GM12891 (cell line): ENCODE data around the gene TMTC1.

Experiments
- DNase-seq: peaks from one replicate; pipeline ENCODE4 v3.0.0; 2011; ENCODE audit warnings: low spot score; ENCODE audit not compliant: insufficient read length
- FAIRE-seq: peaks from 2 replicates; lab custom pipeline; 2011; peaks lifted over from hg19 to GRCh38; lab: Jason Lieb, UNC
- PAX5 ChIP-seq: IDR thresholded peaks from 2 replicates; pipeline ENCODE4 v1.6.1; 2011; ENCODE audit warnings: low read length, moderate library complexity, mild to moderate bottlenecking; ENCODE audit not compliant: insufficient read depth, severe bottlenecking
- POLR2A ChIP-seq: IDR thresholded peaks from 2 replicates; pipeline ENCODE4 v1.6.1; 2011; ENCODE audit warnings: low read depth, low read length, control low read depth
- POLR2AphosphoS5 ChIP-seq: IDR thresholded peaks from 2 replicates; pipeline ENCODE4 v1.6.1; 2011; ENCODE audit warnings: low read depth, low read length, control low read depth
- POU2F2 ChIP-seq: IDR thresholded peaks from 2 replicates; pipeline ENCODE4 v1.6.1; 2011; ENCODE audit warnings: low read depth, mild to moderate bottlenecking, control low read depth, low read length, moderate library complexity
- SPI1 ChIP-seq: IDR thresholded peaks from 2 replicates; pipeline ENCODE4 v1.6.1; 2011; ENCODE audit warnings: low read depth, low read length, control low read depth
- TAF1 ChIP-seq: IDR thresholded peaks from 2 replicates; pipeline ENCODE4 v1.6.1; 2011; ENCODE audit warnings: low read depth, low read length, control low read depth

Gene TMTC1

GRCh38 chr12:29719381-29719780 is 64.4 kb downstream of the TMTC1 start:
- FAIRE-seq (no peak), DNase-seq (no peak)
- TF ChIP-seq POLR2AphosphoS5, result no peak
- no peak for TF ChIP-seq POLR2A
- no peak for TF ChIP-seq PAX5
- no peak for TF ChIP-seq TAF1
- TF ChIP-seq SPI1, result no peak
- TF ChIP-seq POU2F2, result no peak

GRCh38 chr12:29717540-29718100 is 66.1 kb downstream of the TMTC1 start:
- no peak for FAIRE-seq
- no peak for TF ChIP-seq PAX5
- TF ChIP-seq TAF1, result no peak
- TF ChIP-seq POU2F2, result no peak
- TF ChIP-seq POLR2AphosphoS5, result no peak
- no peak for TF ChIP-seq SPI1
- TF ChIP-seq POLR2A, result no peak
- no peak for DNase-seq

DNA sequence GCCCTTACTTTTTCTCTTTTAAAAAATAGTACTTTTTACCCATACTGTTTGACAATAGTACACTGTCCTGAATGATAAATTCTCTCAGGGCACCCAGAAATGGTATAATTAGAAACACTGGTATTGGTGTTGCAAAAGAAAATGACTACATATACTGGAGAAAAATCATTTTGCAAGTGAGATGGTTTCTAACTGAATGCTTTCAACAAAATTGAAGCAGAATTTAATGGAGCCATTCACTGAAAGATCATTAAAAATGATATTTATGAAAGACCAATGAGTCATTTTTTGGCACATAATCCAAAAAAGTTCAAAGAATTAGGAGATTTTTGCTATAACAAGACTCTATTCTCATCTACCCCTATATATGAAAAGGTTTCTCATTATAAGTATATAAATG is 68.8 kb downstream of the TMTC1 start:
- TF ChIP-seq SPI1 (no peak), POLR2A (no peak), PAX5 (no peak), POLR2AphosphoS5 (no peak), POU2F2 (no peak), TAF1 (no peak)
- FAIRE-seq, result no peak
- no peak for DNase-seq

- no peak for FAIRE-seq
- no peak for TF ChIP-seq POU2F2
- TF ChIP-seq TAF1, result no peak
- TF ChIP-seq POLR2A, result no peak
- no peak for TF ChIP-seq PAX5
- no peak for TF ChIP-seq SPI1
- no peak for TF ChIP-seq POLR2AphosphoS5
- no peak for DNase-seq
Measured at GRCh38 chr12:29713729-29714128, 70.0 kb downstream of the TMTC1 start.

DNA sequence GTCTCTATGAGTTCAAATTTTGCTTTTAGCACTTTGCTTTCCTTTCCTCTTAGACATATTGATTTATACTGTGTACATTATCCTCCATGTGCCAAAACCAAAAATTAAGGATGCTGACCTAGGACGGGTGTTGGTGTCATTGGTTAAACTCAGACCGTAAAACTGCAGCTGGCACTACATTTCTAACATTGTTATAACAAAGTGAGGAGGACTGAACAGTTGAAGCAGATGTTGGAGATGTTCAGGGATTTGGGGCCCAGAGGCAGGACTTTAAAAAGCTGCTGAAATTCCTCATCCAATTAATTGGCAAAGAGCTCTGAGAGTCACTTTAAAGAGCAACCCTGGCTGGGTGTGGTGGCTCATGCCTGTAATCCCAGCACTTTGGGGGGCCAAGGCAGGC is 72.4 kb downstream of the TMTC1 start:
- FAIRE-seq, result no peak
- TF ChIP-seq POLR2A (no peak), TAF1 (no peak), SPI1 (no peak), POLR2AphosphoS5 (no peak)
- DNase-seq, result no peak

DNA sequence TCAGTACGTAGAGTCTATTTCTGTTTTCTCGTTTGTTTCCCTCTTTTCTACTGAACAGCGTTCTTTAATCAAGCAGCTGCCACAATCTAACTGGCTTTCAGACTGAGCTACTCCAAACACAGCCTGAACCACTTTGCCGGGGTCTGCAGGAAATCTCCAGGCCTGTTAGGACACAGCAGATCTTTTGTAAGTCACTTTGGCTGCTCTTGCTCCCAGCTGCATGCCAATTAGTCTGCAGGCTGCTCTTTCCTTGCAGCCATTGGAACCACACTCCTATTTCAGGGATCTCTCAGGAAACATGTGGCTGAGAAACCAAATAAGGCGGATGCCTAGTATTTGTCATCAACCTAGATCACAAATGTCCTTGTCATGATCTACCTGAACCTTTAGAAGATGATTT is 73.6 kb downstream of the TMTC1 start:
- no peak for FAIRE-seq
- no peak for TF ChIP-seq POLR2A
- no peak for TF ChIP-seq POU2F2
- no peak for TF ChIP-seq POLR2AphosphoS5
- TF ChIP-seq TAF1, result no peak
- no peak for TF ChIP-seq PAX5
- no peak for TF ChIP-seq SPI1
- DNase-seq, result no peak

DNA sequence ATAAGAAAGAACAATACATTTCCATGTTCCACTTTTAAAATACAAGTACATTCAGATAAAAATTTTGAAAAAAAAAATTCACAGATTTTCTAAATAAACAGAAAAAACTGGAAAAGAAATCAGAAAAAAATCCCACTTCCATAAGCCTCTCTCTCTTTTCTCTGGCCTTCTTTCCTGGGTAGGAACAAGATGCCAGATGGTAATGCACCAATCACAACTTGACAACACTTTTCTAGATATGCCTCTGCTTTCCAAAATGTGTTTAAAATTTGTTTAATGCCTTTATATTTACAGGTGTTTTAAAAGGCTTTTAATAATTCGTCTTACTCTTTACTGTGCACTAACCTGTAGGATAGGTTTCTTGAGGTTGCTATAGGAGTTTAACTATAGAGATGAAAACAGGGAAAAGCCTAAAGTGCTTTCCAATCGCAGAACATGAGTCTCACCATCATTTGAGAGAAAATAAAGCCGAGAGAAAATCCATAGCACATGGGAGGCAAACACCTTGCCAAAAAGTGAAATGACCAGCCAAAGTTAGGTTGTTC is 74.2 kb downstream of the TMTC1 start:
- FAIRE-seq (no peak), DNase-seq (no peak)
- TF ChIP-seq POU2F2 (no peak), TAF1 (no peak), SPI1 (no peak), POLR2AphosphoS5 (no peak), PAX5 (no peak), POLR2A (no peak)

DNA sequence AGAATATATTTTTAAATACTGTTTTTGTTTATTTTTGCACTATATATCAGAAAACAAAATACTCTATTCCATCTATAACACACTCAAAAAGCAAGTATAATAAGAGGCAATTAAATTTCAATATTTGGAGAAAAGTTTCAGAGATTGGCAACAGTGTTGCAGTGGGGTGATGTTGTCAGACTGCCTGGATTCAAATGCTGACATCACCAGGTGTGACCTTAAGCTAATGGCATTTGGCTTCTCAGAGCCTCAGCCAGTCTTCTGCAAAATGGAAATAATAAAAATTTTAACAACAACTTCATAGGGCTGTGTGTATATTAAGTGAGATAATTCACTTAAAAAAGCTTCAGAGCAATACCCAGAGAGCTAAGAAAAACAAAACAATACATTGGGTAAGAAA is 74.7 kb downstream of the TMTC1 start:
- FAIRE-seq (no peak), DNase-seq (no peak)
- TF ChIP-seq POLR2A, result no peak
- no peak for TF ChIP-seq PAX5

GRCh38 chr12:29707846-29708245 is 75.9 kb downstream of the TMTC1 start:
- DNase-seq (no peak), FAIRE-seq (no peak)
- no peak for TF ChIP-seq POU2F2

- no peak for DNase-seq
- no peak for FAIRE-seq
- TF ChIP-seq SPI1 (no peak), POU2F2 (no peak), TAF1 (no peak), POLR2A (no peak), POLR2AphosphoS5 (no peak), PAX5 (no peak)
Measured at GRCh38 chr12:29706311-29706710, 77.4 kb downstream of the TMTC1 start.
